ENCODE results near the gene SLBP.

Gene SLBP

DNA sequence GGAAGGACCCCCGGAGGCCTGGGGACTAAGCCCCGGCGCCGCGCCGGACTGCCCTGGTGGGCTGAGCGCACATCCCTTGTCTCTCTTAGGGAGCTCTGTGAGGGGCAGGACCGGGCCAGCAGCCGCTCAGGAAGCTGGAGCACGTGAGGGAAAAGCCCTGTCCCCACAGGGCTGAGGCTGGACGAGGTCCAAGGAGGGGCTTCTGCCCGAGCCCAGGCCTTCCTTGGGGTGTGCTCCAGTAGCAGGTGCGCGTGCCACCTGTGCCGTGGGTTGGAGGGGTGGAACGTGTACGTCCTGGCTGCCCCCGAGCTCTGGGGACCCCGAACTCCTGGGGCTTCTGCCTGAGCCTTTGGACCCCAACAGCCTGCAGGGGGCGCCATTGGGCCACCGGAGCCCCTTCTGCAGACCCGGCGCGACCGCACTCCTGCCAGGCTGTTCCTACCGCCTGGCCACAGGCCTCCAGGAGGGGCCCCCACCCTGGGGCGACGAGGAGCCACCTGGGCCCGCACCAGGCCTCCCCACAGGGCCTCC is 36.4 kb upstream of the SLBP start:
- DNase-seq, result peak; percentile 82

DNA sequence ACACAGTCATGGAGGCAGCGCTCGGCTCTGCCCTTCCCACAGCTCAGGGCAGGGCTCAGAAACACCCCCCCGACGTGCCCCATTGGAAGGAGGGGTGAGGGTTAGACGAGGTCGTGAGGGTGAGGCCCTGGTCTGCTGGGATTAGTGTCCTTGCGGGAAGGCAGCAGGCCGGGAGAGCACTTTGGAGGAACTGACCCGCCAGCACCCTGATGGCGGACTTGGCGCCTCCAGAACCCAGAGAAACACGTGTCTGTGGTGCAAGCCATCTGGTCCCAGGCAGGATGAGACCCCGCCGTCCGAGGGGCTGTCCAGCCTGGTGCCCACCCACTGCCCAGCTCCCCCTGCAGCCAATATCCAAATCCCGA is 35.5 kb upstream of the SLBP start:
- no peak for DNase-seq

DNA sequence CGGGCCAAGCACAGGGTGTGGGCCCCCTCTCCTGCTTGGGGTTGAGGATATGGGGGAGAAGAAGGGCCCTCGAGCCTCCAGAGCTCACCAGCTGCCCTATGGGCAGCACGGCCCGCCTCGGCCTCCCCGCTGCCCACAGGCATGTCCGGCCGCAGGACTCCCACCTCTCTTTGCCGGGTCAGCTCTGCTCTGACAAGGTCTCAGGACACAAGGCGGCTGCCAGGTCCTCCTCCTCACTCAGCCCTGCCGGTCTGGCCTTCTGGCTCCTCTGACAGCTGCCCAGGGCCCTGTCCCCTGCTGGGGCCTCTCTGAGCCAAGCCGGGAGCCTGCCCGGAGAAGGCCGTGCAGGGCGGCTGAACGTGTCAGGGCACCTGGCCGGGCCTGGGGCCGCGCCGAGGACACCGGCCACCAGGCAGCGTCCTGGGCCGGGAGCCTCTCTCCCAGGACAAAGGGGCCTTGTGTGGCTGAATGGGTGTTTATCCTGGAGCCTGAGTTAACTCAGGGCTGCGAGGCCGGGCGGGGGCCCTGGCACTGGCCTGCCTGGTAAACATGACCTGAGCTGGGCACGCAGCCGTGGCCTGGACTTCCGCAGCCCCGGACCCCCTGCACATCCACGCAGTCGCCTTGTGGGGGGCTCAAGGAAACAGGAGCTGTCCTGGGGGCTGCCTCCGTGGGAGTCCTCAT is 34.9 kb upstream of the SLBP start:
- DNase-seq, result no peak

DNA sequence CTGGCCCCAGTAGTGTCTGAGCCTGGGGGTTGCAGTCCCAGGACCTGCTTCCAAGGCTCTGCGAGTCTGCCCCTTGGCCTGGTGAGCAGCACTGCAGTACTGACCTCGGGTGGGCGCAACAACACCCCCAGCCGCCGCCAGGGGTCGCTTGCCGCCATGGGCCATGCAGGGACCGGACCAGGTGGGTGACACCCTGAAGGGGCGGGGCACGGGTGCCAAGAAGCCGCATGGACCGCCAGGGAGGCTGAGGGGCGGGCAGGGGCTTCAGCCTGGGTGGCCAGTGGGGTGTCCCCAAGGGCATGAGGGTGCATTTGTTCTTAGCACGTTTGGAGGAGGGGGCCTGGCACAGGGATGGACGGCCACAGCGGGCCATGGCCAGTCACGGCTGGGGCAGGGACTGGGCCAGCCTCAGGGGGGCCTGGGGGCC is 34.2 kb upstream of the SLBP start:
- DNase-seq, result peak; percentile 83

DNA sequence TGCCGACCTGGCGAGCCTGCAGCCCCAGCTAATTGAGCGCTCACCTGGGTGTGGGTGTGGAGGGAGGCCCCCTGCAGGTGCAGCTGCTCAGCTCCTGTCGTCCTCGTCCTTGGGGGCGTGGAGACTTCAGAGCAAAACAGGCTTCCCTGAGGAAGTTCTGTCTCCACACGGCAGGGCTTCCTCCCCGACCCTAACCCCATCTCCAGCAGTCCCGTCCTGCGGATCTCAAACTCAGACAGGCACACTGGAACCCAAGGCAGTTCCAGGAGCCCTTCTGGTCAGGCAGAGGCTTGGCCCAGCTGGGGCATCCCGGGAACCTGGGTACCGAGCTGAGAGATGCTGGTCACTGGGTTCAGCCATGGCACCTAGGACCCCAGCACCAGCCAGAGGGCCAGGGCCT is 33.6 kb upstream of the SLBP start:
- no peak for DNase-seq

DNA sequence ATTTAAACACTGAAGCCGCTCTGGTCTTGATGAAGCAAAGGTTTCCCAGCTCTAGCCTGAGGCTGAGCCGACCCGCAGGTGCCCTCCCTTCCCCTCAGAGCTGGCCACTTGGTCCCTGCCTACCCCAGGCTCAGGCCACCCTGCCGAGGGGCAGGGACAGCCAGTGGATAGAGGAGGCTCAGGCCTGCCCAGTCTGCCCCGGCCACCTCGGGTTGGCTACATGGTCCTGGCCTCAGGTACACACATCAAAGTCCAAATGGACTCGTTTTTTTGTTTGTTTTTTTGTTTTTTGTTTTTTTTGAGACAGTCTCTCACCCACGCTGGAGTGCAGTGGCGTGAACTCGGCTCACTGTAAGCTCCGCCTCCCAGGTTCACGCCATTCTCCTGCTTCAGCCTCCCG is 33.0 kb upstream of the SLBP start:
- DNase-seq, result no peak

DNA sequence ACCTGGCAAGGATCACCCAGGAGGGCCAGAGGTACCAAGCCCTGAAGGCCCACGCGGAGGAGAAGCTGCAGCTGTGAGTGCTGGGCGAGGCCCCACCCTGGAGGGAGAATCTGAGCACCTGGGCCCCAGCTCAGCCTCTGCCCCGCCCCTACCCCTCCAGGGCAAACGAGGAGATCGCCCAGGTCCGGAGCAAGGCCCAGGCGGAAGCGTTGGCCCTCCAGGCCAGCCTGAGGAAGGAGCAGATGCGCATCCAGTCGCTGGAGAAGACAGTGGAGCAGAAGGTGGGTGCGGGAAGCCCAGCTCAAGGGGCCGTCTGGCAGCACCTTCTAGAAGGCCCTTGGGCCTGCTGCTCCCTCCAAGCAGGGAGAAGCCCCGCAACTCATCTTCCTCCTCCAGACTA is 32.4 kb upstream of the SLBP start:
- DNase-seq, result no peak

DNA sequence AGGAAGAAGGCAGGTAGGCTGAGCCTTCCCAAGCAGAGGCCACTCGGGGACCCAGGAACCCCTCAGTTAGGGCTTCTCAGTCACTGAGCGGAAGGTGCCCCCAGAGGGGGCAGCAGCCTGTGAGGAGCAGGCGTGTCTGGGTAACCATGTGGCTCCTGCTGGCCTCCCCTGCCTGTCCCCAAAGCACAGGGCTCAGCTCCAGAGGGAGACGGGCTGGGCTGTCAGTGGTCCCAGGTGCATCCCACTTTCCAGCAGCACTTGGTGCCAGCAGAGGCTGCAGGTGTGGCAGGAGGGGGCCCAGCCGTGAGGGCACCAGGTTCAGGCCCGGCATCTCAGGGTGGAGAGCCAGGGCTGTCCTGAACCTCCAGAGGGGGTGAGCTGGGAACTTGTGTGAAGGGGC is 31.9 kb upstream of the SLBP start:
- no peak for DNase-seq

DNA sequence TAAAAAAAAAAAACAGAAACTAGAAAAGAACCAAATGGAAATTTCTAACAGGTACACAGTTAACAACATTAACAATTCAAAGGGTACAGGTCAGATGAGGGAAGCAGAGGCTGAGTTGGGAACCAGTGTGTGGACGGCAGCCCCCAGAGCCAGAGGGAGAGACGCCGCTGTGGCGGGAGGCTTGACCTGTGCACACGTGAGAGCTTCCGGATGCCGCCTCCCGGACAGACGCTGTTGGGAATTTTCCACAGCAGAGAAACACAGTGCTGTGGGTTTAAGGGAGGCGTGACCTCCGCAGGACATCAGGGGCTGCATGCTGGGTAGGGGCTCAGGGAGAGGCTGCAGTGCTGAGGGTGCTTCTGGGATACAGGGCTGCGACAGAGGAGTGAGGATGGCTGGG is 31.4 kb upstream of the SLBP start:
- no peak for DNase-seq

DNA sequence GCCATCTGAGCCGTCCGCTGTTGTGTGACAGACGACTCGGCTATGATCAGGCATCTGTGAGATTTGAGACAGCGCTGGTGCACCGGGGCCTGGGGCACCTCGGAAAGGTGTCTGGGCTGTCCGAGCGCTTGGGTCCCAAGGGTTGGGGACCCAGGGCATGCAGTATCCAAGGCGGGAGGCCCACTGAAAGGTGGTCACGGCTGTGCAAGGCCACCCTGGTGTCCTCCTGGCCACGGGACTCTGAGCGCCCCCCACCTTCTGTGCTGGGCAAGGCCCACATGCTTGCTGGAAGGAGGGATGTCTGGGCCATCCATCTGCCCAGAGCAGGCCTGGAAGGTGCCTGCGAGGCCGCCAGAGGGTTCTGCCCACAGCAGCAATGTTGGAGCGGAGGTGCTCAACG is 29.1 kb upstream of the SLBP start:
- DNase-seq, result no peak

DNA sequence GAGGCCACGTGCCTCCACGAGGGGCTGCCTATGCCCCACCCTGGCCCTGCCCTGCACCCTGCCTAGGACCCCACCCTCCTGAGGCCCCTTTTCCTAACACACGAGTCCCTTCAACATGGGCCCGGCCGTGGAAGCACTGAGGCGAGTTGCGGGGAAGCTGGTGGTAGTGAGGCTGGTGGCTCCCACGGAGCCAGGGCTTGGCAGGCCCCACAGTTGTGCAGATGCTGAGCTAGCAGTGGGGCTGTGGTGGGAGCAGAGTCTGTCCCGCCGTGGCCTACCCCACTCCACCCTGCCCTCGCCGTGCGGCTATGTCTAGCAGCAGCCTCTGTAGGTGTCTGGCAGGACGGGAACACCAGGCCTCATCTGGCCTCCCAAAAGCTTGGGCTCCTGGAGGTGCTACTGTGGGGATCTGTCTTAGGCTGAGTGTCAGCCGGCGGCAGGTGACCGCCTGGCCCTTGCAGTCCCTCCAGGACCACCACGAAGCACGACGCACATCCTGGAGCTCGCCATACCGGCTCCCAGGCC is 28.0 kb upstream of the SLBP start:
- DNase-seq, result no peak

DNA sequence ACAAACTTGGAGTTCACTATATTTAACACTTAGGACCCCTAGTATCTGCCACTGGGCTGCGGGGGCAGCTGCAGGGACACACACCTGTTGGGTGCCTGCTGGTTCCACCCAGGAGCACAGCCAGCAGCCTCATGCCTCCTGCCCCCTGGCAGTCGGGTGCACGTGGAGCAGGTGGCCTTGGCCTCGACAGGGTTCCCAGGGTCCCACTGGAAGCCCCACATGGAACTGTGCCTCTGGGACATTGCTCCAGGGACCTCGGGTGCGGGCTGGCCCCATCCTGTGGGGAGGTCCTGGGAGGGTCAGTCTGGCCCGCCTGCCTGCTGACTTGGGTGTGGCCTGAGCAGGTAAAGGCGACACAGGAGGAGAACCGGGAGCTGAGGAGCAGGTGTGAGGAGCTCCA is 27.2 kb upstream of the SLBP start:
- no peak for DNase-seq

DNA sequence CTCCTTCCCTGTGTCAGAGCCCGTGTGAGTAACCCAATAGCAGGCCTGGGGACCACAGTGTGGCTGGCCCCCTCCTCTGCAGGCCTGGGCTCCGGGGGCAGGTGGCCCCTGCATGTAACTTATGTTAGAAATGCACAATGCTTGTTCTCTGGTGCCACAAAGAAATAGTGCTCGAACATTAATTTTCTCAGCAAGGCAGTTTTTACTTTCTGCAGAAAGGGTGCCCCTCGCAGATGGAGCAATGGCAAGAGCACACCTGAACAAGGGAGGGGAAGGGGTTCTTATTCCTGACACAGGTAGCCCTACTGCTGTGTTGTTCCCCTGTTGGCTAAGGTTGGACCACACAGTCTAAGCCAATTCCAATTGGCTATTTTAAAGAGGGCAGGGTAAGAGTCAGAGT is 26.3 kb upstream of the SLBP start:
- DNase-seq, result no peak

DNA sequence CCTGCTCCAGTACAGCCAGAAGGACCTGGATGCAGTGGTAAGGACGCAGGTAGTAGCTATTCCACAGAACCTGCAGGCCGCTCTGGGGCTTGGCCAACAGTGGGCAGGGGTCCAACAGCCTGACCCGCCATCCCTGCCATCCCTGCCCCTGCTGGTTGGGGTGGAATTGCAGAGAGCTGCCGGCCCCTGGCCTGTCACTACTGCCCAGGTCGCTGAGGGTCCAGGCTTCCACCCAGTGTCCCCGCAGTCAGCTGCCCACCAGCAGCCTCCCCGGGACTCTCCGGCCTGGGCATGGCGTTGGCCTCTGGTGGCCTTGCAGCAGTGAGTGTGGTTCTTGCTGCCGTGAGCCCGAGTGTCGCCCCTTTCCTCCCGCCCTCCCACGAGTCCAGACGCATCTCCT is 25.5 kb upstream of the SLBP start:
- no peak for DNase-seq

DNA sequence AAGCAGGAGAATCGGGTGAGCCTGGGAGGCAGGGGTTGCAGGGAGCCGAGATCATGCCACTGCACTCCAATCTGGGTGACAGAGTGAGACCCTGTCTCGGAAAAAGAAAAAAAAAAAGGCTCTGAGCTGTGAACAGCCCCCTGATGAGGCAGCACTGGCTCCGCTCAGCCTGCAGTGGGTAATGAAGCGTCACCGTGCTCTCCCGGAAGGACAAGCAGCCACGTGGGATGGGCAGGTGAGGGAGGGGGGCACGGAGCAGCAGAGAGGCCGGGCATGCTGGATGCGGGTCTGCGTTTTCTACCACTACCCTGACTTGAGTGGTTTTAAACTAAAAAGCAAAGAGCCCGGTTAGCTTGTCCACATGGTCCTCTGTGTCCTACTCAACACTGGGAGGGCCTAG is 24.7 kb upstream of the SLBP start:
- no peak for DNase-seq

DNA sequence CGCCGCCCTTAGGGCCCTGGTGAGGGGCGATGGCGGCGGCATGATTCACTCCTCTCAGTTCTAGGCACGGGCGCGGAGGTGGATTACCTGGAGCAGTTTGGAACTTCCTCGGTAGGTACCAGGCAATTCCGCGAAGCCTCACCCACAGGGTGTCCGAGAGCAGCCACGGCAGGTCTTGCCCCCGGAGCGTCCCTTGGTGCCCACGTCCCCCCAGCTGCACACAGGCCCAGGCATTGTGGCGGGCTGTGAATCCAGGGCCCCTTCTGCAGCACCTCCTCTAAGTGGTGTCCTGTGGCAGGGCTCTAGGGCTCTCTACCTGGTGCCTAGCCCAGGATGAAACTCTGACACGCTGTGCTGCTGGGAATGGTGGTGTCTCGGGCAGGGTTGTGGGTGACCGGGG is 23.1 kb upstream of the SLBP start:
- DNase-seq, result no peak

DNA sequence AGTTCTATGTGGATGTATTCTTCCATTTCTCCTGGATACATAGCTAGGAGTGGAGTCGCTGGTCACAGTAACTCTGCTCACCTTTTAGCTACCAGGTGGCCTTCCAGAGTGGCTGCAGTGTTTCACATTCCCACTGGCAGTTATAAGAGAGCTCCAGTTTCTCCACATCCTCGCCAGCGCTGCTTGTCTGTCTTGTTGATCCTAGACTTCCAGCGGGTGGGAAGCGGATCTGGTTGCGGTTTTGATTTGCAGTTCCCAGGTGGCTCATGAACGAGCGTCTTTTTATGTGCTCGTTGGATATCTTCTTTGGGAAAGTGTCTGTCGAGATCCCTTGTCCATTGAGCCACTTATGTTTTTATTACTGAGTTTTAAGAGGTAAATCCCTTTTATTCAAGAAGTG is 20.8 kb upstream of the SLBP start:
- DNase-seq, result no peak

DNA sequence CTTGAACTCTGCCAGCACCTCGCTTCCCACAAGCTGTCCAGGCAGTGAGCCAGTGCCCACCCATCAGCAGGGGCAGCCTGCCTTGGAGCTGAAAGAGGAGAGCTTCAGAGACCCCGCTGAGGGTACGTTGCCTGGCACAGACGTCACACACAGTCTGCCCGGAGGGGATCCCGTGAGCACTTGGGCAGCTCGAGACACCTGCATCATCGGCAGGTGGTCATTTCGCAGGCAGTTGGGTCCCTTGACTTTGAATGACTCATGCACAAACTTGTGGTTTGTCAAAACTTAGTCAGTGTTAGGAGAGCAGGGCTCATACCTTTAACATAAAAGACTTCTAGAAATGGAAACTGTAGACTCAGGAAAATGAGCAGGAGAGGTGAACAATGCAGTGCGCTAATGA is 19.1 kb upstream of the SLBP start:
- DNase-seq, result no peak

DNA sequence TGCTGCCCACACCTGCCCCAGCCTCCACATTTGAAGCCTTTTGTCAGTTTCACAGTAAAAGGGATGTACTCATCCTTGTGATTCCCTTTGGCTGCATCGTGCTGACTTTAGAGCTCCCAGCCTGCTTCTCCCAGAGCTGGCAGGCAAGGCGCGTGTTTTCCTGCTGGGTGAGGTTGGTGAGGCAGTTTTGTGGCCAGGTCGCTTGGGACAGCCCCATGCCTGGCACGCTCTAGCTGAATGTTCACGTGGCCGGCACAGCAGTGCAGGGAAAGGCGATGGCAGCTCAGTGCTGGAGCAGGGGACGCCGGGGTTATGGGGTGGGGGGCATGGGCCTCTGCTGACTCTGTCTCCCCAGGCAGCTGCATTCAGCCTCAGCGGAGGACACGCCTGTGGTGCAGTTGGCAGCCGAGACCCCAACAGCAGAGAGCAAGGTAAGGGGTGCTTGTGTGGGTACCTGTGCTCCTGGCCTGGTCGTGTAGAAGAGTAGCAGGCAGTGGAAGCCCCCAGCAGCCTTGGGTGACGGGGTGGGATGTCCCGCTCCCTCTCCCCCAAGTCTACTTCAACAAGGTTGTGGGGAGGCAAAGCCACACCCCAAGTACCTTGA is 18.5 kb upstream of the SLBP start:
- DNase-seq, result no peak

DNA sequence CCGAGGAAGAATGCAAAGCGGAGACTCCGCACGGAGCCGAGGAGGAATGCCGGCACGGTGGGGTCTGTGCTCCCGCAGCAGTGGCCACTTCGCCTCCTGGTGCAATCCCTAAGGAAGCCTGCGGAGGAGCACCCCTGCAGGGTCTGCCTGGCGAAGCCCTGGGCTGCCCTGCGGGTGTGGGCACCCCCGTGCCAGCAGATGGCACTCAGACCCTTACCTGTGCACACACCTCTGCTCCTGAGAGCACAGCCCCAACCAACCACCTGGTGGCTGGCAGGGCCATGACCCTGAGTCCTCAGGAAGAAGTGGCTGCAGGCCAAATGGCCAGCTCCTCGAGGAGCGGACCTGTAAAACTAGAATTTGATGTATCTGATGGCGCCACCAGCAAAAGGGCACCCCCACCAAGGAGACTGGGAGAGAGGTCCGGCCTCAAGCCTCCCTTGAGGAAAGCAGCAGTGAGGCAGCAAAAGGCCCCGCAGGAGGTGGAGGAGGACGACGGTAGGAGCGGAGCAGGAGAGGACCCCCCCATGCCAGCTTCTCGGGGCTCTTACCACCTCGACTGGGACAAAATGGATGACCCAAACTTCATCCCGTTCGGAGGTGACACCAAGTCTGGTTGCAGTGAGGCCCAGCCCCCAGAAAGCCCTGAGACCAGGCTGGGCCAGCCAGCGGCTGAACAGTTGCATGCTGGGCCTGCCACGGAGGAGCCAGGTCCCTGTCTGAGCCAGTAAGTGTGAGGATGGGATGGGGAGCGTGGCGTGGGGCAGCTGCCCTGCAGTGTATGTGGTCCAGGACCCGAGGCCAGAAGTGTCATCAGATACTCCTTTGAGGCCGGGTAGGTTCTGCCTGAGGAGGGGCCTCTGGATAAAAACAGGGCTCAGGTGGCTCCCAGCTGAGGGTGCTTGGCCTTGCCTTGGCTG is 16.2 kb upstream of the SLBP start:
- DNase-seq, result no peak

DNA sequence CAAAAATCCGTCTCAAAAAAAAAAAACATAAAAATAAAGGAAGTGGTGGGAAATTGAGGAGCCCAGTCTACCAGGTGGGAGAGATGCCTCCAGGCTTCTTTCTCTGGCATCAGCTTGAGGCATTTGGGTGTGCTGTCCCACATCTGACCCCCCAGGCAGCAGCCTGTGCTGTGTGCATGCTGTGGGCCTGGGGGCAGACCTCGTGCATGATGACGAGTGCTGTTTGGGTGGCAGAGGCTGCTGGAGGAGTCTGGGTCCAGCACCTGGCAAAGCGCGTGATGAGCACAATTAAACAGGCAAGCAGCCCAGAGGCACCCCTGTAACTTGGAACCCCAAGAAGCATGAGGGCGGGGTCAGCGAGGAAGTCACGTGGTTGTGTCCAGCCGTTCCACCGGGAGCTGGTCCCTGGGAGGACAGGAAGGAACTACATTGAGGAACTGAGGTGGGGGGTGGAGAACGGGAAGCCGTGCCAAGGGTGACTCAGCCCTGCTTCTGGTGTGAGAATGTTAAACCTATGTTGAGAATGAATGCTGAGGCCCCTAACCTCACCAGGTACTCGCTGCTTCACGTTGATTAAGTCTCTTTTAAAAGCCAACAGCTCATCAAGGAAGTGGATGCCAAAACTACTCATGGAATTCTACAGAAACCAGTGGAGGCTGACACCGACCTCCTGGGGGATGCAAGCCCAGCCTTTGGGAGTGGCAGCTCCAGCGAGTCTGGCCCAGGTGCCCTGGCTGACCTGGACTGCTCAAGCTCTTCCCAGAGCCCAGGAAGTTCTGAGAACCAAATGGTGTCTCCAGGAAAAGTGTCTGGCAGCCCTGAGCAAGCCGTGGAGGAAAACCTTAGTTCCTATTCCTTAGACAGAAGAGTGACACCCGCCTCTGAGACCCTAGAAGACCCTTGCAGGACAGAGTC is 15.3 kb upstream of the SLBP start:
- no peak for DNase-seq

DNA sequence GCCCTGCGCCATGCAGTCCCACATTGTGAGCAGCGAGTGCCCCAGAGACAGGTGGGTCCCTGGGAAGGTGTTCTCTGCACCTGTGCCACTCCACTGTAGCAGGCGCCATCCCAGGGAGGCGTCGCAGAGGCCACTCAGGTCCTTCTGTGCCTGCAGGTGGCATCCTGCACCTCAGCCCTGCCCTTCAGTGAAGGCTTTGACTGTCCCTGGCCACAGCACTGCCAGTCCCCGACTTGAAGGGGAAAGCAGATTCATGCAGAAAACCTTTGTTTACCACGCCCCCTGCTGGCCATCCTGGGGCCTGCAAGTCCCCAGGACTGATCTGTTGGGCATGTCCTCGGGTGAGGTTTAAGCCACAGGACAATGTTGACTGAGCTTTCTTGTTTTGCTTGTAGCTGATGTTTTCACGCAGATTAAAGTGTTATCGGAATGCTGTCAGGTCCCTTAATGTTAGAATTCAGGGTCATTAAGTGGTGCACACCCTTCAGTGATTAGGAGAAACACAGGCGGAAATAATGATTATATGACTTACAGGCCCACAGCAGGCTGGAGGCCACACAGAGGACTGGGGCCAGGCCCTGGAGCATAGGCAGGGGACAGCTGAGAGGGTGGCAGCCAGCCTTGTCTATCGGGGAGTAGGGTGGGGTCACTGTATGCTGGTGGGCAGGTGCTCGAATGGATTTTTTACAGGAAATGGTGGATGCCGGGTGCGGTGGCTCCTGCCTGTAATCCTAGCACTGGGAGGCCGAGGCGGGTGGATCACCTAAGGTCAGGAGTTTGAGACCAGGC is 14.2 kb upstream of the SLBP start:
- DNase-seq, result peak; percentile 91

Data from stimulated activated CD4-positive, alpha-beta T cell treated with anti-CD3 and anti-CD28 coated beads, Interleukin-4, amount 100 ng/mL, for 1 hour (primary cell).